ENCODE results near the gene AEN.

GRCh38 chr15:88636050-88636449, 14.9 kb downstream of the AEN start:
- TF ChIP-seq CTCF (IDR thresholded peaks at IDR 0.05 in 4 of 5, conservative IDR thresholded peaks at IDR 0.05 in 1 of 5) (no peak), POLR2A (IDR thresholded peaks at IDR 0.05) (no peak)

Measured in gastrocnemius medialis (tissue), 4 donors.